GM21619 (cell line): Measurements from ENCODE around the gene SKIDA1.

ENCODE experiments used
- ATAC-seq: cut with Tn5 transposase; IDR thresholded peaks from one replicate; pipeline ENCODE4 v1.9.1; 2021; ENCODE audit not compliant: unreplicated experiment

Gene SKIDA1

DNA sequence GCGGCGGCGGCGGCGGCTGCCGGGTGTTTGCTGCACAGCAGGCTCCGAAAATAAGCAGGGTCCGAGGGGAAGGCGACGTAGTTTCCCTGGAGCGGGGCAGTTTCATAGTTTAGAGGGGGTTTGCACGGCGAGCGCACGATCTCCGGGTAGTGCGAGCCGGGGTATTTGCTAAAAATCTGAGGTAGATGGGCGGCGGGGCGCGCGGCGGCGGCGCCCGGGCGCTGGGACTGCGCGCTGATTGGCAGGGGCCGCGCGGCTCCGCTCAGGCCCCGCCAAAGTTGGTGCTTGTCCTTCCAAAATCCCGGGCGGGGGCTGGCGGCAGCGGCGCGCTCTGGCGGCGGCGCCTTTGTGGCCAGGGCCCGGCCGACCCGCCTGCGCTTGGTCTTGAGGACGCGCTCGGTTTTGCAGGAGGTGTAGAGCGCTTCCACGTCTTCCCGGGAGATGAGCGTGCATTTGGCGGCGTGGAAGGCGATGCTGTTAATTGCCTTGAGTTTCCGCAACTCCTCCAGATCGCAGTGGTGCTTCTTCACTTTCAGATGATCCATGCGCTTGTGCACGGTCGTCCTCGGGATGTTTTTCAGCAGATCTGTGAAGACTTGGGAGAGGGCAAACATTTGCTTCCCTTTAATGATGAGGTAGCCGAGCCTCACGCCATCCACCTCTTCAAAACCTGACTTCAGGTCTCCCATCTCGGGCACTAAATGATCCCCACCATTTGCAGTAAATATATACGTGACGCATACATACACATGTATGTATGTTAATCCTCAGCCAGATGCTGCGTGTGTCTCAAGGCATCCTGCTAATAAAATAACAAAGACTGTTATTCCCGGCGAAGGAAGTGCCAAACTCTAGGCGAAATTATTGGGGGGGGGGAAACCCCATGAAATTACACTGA, 8.1 kb downstream of the SKIDA1 start:
- ATAC-seq: peak; percentile 56

DNA sequence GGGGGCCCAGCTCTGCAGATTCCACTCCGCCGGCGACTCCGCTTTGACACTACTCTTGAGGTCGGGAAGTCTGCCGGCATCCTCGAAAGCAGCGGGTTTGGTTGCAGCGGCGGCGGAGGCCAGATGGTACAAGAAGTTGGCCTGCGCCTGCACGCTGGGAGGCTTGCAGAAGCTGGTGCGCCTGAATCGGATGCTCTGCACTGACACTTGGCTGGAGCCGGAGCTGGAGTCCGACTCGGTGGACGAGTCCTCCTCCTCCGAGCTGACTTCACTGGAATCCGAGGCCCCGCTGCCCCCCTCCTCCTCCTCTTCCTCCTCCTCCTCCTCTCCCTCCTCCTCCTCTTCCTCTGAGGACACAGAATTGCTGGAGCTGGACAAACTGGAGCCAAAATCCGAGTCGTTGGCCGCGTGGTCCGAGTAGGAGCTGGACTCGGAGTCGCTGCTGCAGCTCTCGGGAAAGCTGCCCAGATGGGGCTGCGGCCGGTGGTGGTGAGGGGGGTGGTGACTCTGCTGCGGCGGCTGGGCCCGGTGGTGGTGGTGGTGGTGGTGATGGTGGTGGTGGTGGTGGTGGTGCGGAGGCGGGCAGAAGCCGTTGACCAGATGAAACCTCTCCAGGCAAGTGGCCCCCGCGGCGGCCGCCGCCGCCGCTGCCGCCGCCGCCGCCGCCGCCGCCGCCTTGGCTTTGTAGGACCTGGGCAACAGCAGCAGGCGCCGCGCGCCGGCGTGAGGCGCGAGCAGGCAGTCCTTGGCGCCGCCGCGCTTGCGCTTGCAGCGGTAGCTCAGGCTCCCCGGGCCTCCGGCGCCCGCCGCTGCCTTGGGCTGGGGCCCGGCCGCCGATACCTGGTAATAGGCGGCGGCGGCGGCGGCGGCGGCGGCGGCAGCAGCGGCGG, 9.0 kb downstream of the SKIDA1 start:
- ATAC-seq: peak; percentile 55

GRCh38 chr10:21515361-21516241, 9.9 kb downstream of the SKIDA1 start:
- ATAC-seq: no peak

GRCh38 chr10:21514818-21515351, 10.6 kb downstream of the SKIDA1 start:
- no peak for ATAC-seq

GRCh38 chr10:21514129-21514817, 11.2 kb downstream of the SKIDA1 start:
- no peak for ATAC-seq

GRCh38 chr10:21513405-21513788, 12.1 kb downstream of the SKIDA1 start:
- no peak for ATAC-seq

- no peak for ATAC-seq
Measured at GRCh38 chr10:21512573-21513404, 12.7 kb downstream of the SKIDA1 start.

DNA sequence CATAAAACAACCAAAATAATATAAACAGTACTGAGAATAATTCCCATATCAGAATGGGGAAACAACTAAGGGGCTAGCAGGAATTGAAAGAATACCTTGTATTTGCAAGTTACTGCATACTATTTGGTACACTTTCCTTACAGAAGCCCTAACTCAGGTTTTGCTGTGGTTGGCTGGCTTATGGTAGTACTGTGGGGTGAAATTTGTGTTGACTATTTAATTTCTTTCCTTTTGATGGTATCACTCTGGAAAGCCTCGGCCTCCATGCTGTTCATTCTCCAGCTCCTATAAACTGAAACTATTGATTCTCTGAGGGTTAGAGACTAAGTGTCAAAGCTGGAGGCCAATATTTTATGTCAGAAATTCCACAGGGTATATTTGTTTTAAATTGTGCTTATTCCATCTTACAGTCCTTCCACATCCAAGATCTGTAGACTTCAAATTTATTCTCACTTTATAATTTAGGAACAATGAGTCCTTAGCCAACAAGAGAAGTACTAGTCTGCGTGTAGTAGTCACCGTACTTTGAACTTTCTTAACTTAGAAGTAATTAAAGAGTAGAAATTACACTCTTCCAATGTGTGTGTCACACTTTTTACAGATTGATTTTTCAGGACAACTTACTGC, 13.4 kb downstream of the SKIDA1 start:
- no peak for ATAC-seq

DNA sequence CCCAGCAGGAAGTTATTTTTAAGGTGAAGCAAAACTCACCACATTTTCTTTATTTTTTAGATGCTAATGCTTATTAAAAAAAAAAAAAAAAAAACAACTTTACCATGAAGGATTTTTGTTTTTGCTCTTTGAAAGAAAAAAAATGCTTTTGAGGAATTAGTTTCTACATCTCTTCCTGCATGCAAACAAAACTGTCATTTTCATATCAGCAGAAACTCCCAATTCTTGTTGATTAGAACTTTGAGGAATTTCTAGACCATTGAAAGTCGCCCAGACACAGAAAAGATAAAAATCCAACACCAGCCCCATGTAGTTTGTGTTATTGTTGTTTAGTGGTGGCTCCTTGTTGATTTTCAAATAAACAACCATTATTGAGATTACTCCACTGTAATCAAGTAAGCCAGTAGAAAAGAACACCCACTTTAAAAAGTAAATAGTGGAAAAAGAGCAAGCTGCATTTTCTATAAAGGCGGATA, 14.3 kb downstream of the SKIDA1 start:
- no peak for ATAC-seq

DNA sequence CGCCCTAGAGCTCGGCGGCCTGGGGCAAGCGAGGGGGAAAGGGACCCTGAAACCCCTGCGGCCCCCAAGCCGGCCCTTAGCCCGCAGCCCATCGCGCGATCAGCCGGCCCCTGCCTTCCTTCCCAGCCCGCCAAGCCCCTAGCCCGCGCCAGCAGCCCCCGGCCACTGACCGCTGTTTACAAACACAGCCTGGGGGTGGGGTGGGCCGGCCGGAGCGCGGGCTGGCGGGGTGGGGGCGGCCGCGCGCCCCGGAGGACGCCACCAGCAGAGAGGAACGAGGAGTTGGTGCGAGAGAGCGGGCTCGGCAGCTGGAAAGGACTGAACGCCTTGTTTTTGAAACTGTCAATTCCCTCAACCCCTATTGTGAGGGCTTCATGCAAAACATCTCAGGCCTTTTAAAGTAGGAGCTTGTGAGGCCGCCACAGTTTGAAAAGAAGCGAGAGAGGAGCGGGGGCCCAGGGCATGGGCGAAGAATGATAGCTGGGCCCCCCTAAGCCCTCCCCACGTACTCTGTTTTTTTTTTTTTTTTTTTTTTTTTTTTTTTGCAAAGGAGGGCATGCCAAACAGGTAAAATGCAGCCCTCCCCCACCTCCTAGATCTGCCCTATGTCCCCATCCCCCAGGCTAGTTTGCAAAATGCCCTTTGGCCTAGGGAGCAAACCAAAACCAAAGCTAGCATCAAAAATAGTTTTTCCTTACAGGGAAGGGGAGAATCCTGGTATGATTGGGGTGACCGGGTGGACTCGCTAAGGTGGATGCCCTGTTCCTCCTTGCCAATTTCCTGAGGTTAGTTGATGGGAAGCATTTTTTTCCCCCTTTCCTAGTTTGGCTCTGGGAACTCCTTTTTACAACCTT, 15.0 kb downstream of the SKIDA1 start:
- ATAC-seq: no peak

DNA sequence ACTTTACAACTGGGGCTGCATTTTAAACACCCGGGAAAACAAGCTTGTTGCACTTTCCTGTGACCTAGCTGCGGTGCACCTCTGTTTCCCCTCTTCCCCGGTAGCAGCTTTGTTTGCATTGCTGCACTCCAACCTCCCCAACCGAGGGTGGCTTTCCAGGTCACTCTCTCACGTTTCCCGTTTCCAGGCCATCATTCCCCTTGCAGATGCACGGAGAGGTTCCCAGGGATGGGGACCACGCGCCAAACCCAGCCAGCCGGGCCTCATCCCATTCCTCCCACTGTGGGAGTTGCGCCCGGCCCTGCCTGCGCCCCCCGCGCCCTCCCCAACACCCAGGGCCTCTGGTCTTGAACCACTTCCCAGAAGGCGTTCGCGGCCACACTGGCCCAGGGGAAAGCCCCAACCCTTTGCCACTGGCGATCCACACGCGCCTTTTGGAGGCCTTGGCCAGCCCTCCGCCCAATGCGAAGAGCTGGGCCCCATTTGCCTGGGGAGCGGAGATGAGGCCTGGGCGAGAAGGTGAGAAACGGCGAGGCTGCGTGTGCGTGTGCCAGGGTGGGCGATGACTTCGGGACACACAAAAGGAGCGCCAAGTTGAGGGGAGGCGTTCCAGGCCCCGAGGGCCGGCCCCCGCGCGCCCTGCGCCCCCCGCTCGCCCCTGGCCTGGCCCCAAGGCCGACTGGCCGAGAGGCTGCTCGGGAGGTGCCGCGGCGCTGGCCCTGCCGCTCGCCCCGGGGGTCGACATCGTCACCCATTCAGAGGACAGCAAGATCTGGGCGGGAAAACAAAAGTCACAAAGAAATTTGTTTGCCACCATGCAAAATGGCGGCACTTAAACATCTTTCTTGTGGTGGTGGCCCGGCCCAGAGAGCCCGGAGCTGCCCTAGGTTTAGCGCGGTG, 15.9 kb downstream of the SKIDA1 start:
- no peak for ATAC-seq

- ATAC-seq: no peak
Measured at GRCh38 chr10:21508706-21509331, 16.7 kb downstream of the SKIDA1 start.

- ATAC-seq: no peak
Measured at GRCh38 chr10:21507150-21507549, 18.3 kb downstream of the SKIDA1 start.

DNA sequence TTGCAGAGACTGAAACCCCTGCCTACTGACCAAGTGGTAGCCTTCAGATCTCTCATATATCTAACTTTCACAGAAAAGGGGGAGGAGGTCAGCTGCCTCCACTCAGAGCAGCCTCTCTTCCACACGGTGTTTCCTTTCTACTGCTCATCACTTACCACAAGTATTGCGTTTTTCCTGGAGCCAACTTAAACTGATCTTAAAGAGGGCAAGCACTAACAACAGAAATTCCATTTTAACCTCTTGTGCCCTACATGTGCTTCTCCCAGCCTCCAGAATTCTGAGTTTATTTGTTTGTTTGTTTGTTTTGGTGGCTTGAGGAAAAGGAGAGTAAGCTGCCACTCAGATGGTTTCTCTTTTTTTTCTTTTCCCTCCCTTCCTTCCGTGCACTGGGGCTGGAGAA, 19.1 kb downstream of the SKIDA1 start:
- no peak for ATAC-seq

DNA sequence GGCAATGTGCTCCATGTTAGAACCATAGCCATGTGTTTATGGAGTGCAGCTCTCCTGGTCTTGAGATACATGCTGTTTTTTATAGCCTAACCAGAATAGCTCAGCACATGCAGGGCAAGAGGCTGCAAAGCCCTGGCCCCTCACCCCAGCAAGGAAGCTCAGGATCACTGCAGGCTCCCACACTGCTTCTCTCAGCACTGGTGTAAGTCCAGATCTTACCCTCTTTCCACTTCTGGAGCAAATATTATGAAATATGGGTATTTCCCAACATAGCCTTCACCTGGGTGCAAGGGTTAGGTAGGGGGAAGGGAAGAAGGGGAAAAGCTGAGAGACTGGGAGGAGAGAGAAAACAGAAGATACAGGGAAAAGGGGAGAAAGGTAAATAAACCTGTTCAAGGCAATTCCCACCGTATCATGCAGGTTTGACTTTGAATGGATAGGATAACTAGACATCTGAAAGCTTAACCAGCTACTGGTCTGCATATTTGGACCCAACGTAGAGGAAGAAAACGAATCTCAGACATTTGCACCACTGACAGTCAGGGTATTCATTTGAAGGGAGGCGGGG, 19.7 kb downstream of the SKIDA1 start:
- no peak for ATAC-seq

DNA sequence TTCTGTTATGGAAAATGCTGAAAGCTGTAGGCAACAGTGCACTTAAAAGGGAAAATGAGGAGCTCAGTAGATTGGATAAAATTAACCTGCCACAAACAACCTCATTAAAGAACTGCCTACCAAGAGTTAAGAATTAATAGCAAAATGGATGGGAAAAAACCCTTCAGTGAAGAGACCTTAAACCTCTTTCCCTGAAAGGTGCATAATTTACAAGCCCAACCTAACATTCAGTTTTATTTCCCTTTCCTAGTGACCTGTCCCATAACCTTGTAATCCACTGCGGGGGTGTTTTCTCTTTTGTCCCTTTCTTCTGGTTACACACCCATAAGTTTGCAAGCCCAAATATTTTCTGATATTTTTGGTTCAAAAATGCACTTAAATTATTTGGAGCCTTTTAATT, 21.9 kb downstream of the SKIDA1 start:
- ATAC-seq: no peak
